ENCODE data around the gene TMED9. TPM values are rescaled to one million over a fixed set of nuclear protein-coding genes. Genes with fewer than 3 reads are reported as not detected.

Gene TMED9
- total and polyA plus RNA-seq, 8 donors = 99.1 to 167 (median 112) TPM

DNA sequence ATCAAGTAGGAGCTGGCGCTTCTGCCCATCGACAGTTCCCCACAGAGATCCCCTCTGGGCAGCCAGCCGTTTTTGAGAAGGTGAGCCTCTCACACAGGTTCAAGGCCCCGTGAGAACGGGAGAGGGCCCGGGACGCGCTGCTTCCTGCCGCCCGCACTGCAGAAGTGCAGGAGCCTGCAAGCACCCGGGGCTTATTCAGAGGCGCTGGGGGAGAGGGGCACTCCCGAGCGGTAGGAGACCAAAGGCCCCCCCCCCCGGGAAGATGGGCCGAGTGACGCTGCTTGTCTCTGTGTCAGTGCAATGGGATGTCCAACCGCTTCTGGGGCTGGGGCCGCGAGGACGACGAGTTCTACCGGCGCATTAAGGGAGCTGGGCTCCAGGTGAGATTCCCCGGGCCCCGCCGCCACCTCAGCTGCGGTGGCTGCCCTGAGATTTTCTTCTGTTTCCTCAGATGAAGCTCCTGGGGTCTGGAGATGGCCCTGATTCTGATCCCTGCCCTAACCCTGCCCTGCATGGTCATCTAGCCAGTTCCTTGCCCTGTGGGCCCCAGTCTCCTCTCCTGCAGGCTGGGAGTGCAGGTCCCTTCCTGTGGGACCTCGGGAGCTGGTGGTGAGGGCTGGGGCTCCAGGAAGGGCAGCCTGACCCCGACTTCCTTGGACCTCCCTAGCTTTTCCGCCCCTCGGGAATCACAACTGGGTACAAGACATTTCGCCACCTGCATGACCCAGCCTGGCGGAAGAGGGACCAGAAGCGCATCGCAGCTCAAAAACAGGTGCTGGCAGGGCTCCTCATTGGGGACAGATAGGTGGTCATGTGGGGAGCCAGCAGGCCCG, 16.5 kb downstream of the TMED9 start:
- H3K4me1 ChIP-seq = no peaks in the 10 kb centered on the region
- no peak overlapping the region for H3K4me3 ChIP-seq
- no peaks in the 10 kb centered on the region for H3K9me3 ChIP-seq
- no peak for ATAC-seq
- WGBS, 2 donors = 89 to 90% methylated on average over 37 of the region's 37 CpGs
- FAIRE-seq = no peak
- peak in 1 of 6 donors; percentile 77 for DNase-seq
- no peak overlapping the region for H3K27ac ChIP-seq
- no peaks in the 10 kb centered on the region for H3K27me3 ChIP-seq
- TF ChIP-seq, protein P1, sequence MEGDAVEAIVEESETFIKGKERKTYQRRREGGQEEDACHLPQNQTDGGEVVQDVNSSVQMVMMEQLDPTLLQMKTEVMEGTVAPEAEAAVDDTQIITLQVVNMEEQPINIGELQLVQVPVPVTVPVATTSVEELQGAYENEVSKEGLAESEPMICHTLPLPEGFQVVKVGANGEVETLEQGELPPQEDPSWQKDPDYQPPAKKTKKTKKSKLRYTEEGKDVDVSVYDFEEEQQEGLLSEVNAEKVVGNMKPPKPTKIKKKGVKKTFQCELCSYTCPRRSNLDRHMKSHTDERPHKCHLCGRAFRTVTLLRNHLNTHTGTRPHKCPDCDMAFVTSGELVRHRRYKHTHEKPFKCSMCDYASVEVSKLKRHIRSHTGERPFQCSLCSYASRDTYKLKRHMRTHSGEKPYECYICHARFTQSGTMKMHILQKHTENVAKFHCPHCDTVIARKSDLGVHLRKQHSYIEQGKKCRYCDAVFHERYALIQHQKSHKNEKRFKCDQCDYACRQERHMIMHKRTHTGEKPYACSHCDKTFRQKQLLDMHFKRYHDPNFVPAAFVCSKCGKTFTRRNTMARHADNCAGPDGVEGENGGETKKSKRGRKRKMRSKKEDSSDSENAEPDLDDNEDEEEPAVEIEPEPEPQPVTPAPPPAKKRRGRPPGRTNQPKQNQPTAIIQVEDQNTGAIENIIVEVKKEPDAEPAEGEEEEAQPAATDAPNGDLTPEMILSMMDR (IDR thresholded peaks at IDR 0.05) = no peak
- no peaks in the 10 kb centered on the region for H3K36me3 ChIP-seq
- intact Hi-C loops (cut with DNase I) = no loop called here

DNA sequence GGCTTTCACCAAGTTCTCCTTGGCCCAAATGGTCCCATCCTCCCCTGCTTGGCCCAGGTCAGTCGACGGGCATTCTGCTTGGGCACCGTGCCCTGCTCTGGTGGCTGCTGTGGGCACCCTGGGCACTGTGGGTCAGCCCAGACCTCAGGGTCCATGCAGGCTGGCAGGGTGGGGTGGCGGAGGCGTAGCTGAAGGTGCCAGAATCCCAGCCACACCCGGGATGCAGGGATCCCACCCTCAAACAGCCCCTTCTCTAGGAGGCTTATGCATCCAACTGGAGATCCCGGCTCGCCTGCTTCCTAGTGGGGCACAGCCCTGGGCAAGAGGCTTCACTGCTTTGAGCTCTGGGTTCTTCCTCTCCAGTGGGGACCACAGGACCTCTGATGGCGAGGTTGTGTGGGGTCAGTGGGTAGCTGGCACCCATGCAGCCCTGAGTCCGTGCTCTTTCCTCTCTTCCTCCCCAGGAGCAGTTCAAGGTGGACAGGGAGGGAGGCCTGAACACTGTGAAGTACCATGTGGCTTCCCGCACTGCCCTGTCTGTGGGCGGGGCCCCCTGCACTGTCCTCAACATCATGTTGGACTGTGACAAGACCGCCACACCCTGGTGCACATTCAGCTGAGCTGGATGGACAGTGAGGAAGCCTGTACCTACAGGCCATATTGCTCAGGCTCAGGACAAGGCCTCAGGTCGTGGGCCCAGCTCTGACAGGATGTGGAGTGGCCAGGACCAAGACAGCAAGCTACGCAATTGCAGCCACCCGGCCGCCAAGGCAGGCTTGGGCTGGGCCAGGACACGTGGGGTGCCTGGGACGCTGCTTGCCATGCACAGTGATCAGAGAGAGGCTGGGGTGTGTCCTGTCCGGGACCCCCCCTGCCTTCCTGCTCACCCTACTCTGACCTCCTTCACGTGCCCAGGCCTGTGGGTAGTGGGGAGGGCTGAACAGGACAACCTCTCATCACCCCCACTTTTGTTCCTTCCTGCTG, 17.4 kb downstream of the TMED9 start:
- FAIRE-seq = no peak
- peak in 2 of 6 donors; percentile 22 to 71 for DNase-seq
- 83 to 90% methylated on average over 21 of the region's 21 CpGs for WGBS, 2 donors

DNA sequence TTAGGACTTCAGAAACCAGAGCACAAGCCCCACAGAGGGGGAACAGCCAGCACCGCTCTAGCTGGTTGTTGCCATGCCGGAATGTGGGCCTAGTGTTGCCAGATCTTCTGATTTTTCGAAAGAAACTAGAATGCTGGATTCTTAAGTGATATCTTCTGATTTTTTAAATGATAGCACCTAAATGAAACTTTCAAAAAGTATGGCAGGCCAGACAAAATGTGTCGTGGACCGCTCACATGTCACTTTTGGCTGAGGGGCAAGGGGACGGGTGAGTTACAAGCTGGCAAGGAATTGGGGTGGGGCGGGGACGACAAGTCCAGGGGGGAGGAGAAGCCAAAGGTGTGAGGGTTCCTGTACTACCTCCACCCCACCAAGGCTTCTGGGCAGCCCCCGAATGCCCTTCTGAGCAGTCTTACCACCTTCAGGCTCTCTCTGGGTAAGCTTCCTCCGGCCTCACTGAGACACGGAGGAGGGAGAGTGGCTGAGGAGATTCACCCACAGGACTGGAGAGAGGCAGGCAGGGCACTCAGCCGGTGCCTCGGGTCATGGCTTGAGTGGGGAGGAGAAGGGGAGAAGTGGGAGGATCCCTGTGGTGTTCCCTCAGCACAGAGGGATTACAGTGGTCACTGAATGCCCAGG, 18.2 kb downstream of the TMED9 start:
- Histone ChIP-seq H3K27ac (no peak overlapping the region), H3K36me3 (no peaks in the 10 kb centered on the region), H3K4me3 (no peak overlapping the region), H3K27me3 (no peaks in the 10 kb centered on the region), H3K4me1 (no peaks in the 10 kb centered on the region), H3K9me3 (no peaks in the 10 kb centered on the region)
- intact Hi-C loops (cut with DNase I) = no loop called here
- 73 to 79% methylated on average over 13 of the region's 13 CpGs for WGBS, 2 donors
- ATAC-seq (no peak), DNase-seq (peak in 1 of 6 donors; percentile 37), FAIRE-seq (no peak)
- TF ChIP-seq, protein P1 (IDR thresholded peaks at IDR 0.05) = no peak

More for the DNA sequence above, 17.4 kb downstream of the TMED9 start:
- H3K4me1 ChIP-seq = no peaks in the 10 kb centered on the region
- TF ChIP-seq, protein P1 (IDR thresholded peaks at IDR 0.05) = no peak
- no peak for ATAC-seq
- H3K4me3 ChIP-seq = no peak overlapping the region
- no peaks in the 10 kb centered on the region for H3K9me3 ChIP-seq
- H3K27me3 ChIP-seq = no peaks in the 10 kb centered on the region
- no peak overlapping the region for H3K27ac ChIP-seq
- intact Hi-C loops (cut with DNase I) = no loop called here
- H3K36me3 ChIP-seq = no peaks in the 10 kb centered on the region

DNA sequence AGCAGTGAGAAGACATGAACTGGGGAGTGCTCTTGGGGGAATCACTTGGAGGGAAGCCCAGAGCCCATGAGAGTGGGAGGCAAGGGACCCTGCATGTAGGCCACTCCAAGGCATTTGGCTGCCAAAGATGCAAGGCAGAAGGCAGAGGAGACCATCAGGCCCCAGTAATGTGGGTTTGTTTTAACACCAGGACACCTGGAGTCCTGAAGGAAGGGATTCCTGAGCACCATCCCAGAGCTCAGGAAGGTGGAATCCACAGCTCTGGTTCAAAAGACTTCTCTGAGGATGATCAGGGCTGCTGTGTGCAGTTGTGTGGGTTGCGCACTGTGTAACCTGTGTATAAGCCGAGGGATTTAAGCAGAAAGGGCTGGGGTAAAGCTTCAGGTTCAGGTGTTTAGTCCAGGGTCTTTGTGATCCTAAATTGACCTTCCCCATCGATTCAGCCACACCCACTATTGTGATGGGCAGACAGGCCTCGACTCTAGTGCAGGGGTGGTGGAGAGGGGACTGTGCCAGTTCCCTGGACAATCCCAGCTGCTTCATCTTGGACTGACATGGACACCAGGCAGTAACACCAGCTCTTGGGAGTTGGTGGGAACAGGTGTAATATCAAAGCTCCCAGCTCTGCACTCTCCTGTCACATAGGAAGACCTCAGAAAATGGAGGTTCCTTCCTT, 18.9 kb downstream of the TMED9 start:
- intact Hi-C loops (cut with DNase I) = no loop called here
- DNase-seq (no peak), FAIRE-seq (no peak), ATAC-seq (no peak)
- no peaks in the 10 kb centered on the region for H3K9me3 ChIP-seq
- TF ChIP-seq, protein P1 (IDR thresholded peaks at IDR 0.05) = no peak
- WGBS, 2 donors = 69 to 70% methylated on average over 4 of the region's 4 CpGs
- no peak overlapping the region for H3K27ac ChIP-seq
- no peaks in the 10 kb centered on the region for H3K36me3 ChIP-seq
- no peak overlapping the region for H3K4me3 ChIP-seq
- H3K27me3 ChIP-seq = no peaks in the 10 kb centered on the region
- no peaks in the 10 kb centered on the region for H3K4me1 ChIP-seq
